GM23248 (cell line): Measurements from ENCODE around the gene MRPL42. TPM values are rescaled to one million over a fixed set of nuclear protein-coding genes. Genes with fewer than 3 reads are reported as not detected.

Source experiments
- DNase-seq: peaks from one replicate; pipeline ENCODE4 v3.0.0-alpha.2; 2015
- H2AFZ ChIP-seq: fragments of 200-600 bp; sonication (generic); 2 replicates; pipeline ENCODE4 v1.6.1; 2016; ENCODE audit warnings: antibody characterized with exemption
- H3F3A ChIP-seq: fragments of 200-600 bp; sonication (generic); 2 replicates; pipeline ENCODE4 v1.6.1; 2016; ENCODE audit warnings: mild to moderate bottlenecking, antibody characterized with exemption, mixed run types; ENCODE audit not compliant: insufficient read depth
- H3K27ac ChIP-seq: fragments of 200-600 bp; sonication (generic); 2 replicates; pipeline ENCODE4 v1.5.1; 2016; ENCODE audit warnings: mild to moderate bottlenecking
- H3K27me3 ChIP-seq: fragments of 200-600 bp; sonication (generic); replicated peaks from 2 replicates; pipeline ENCODE4 v1.6.1; 2016; ENCODE audit warnings: mild to moderate bottlenecking; ENCODE audit not compliant: insufficient read depth
- H3K36me3 ChIP-seq: fragments of 200-600 bp; sonication (generic); 2 replicates; pipeline ENCODE4 v1.6.1; 2016; ENCODE audit warnings: low read depth, mild to moderate bottlenecking
- H3K4me1 ChIP-seq: fragments of 200-600 bp; sonication (generic); 2 replicates; pipeline ENCODE4 v1.6.1; 2016; ENCODE audit warnings: mild to moderate bottlenecking; ENCODE audit not compliant: insufficient read depth
- H3K4me2 ChIP-seq: fragments of 200-600 bp; sonication (generic); one replicate; pipeline ENCODE4 v1.6.1; 2016; ENCODE audit warnings: mild to moderate bottlenecking; ENCODE audit not compliant: unreplicated experiment
- H3K4me3 ChIP-seq: fragments of 200-600 bp; sonication (generic); 2 replicates; pipeline ENCODE4 v1.5.1; 2016; ENCODE audit warnings: mild to moderate bottlenecking
- H3K79me2 ChIP-seq: fragments of 200-600 bp; sonication (generic); 2 replicates; pipeline ENCODE4 v1.6.1; 2016; ENCODE audit warnings: mild to moderate bottlenecking; ENCODE audit not compliant: insufficient read depth
- H3K9ac ChIP-seq: fragments of 200-600 bp; sonication (generic); 2 replicates; pipeline ENCODE4 v1.6.1; 2016; ENCODE audit warnings: mild to moderate bottlenecking
- H3K9me2 ChIP-seq: fragments of 200-600 bp; sonication (generic); 2 replicates; pipeline ENCODE4 v1.6.1; 2016; ENCODE audit warnings: mixed run types, mild to moderate bottlenecking, moderate library complexity; ENCODE audit not compliant: insufficient read depth
- H3K9me3 ChIP-seq: fragments of 200-600 bp; sonication (generic); one replicate; pipeline ENCODE4 v1.6.1; 2017; ENCODE audit warnings: low read depth
- H4K20me1 ChIP-seq: fragments of 200-600 bp; sonication (generic); 2 replicates; pipeline ENCODE4 v1.6.0; 2016; ENCODE audit not compliant: insufficient read depth
- EZH2 ChIP-seq: fragments of 200-600 bp; sonication (generic); IDR thresholded peaks from 2 replicates; pipeline ENCODE4 v1.6.1; 2018; ENCODE audit warnings: antibody characterized with exemption, mild to moderate bottlenecking; ENCODE audit not compliant: insufficient read depth, poor library complexity, severe bottlenecking
- EZH2phosphoT487 ChIP-seq: fragments of 200-600 bp; sonication (generic); IDR thresholded peaks from 2 replicates; pipeline ENCODE4 v1.6.1; 2018; ENCODE audit warnings: antibody characterized with exemption, moderate library complexity, mild to moderate bottlenecking, low read depth; ENCODE audit not compliant: insufficient read depth
- WGBS, 2 experiments: methylation state at CpG; one replicate each; pipeline ENCODE4 v1.1.6; 2015 to 2017; ENCODE audit warnings: low lambda C conversion rate in 2 of 2, low coverage in 1 of 2; ENCODE audit errors: missing lambda C conversion rate in 2 of 2; 5-methylcytosine and 5-hydroxymethylcytosine counted together
- in situ Hi-C: fragments of 300-500 bp; cut with MboI; formaldehyde crosslinking; loops from 2 replicates; pipeline ENCODE4 v1.15.0; 2020
- polyA plus RNA-seq: library from polyadenylated mRNA; unstranded; fragments of >200 nt; fragmentation: Nextera tagmentation; extraction: Ambion mirVana; gene quantifications from 2 replicates; pipeline ENCODE4 v1.2.1, GENCODE V29; 2016
- total RNA-seq: library from RNA; depleted of rRNA; stranded (reverse); fragments of >200 nt; shearing (Covaris generic); gene quantifications from 2 replicates; pipeline ENCODE4 v1.2.3, GENCODE V29; 2014

Gene MRPL42
- total and polyA plus RNA-seq, 2 experiments from 2014 or later, result 75.0 to 87.2 TPM

GRCh38 chr12:93518725-93519124, 51.4 kb downstream of the MRPL42 start:
- Histone ChIP-seq H3K79me2 (no peaks in the 10 kb centered on the region), H3F3A (peaks cover 10% of the 10 kb centered on the region), H3K9me3 (no peaks in the 10 kb centered on the region), H3K27me3 (no peaks in the 10 kb centered on the region), H4K20me1 (no peaks in the 10 kb centered on the region), H3K9me2 (no peaks in the 10 kb centered on the region), H3K4me1 (peaks cover 15% of the 10 kb centered on the region; the same call in 1 of the 2 replicates), H3K4me2 (no peak overlapping the region), H3K9ac (no peak overlapping the region), H3K36me3 (no peaks in the 10 kb centered on the region), H3K4me3 (no peak overlapping the region), H3K27ac (no peak overlapping the region), H2AFZ (no peak overlapping the region)
- peak; percentile 58 for DNase-seq
- 79 to 82% methylated on average over 5 of the region's 5 CpGs for WGBS, 2 experiments
- no peak for TF ChIP-seq EZH2phosphoT487
- TF ChIP-seq EZH2, result no peak
- in situ Hi-C loops, result no loop called here

GRCh38 chr12:93519859-93520258, 52.5 kb downstream of the MRPL42 start:
- H3K27ac ChIP-seq, result no peak overlapping the region
- in situ Hi-C loops, result no loop called here
- TF ChIP-seq EZH2 (no peak), EZH2phosphoT487 (no peak)
- H3K79me2 ChIP-seq, result no peaks in the 10 kb centered on the region
- no peaks in the 10 kb centered on the region for H3K9me3 ChIP-seq
- H3K9me2 ChIP-seq, result no peaks in the 10 kb centered on the region
- H3K4me1 ChIP-seq, result peaks cover 10% of the 10 kb centered on the region; the same call in 1 of the 2 replicates
- no peaks in the 10 kb centered on the region for H3K27me3 ChIP-seq
- no peaks in the 10 kb centered on the region for H3K36me3 ChIP-seq
- no peak overlapping the region for H3K4me3 ChIP-seq
- peaks cover 6% of the 10 kb centered on the region for H3F3A ChIP-seq
- H3K4me2 ChIP-seq, result no peak overlapping the region
- DNase-seq, result no peak
- H3K9ac ChIP-seq, result no peak overlapping the region
- no peak overlapping the region for H2AFZ ChIP-seq
- WGBS, 2 experiments, result 52 to 58% methylated on average over 2 of the region's 2 CpGs
- no peaks in the 10 kb centered on the region for H4K20me1 ChIP-seq

GRCh38 chr12:93520454-93520853, 53.1 kb downstream of the MRPL42 start:
- WGBS, 2 experiments, result 70 to 72% methylated on average over 2 of the region's 2 CpGs
- in situ Hi-C loops, result no loop called here
- H3K27me3 ChIP-seq, result no peaks in the 10 kb centered on the region
- H4K20me1 ChIP-seq, result no peaks in the 10 kb centered on the region
- H3K4me3 ChIP-seq, result no peak overlapping the region
- no peak overlapping the region for H3K9ac ChIP-seq
- H3F3A ChIP-seq, result 0 out of 2 replicates have a peak, but pooled peaks cover under 1% of the 10 kb centered on the region
- H3K27ac ChIP-seq, result no peak overlapping the region
- peaks cover 4% of the 10 kb centered on the region; the same call in 1 of the 2 replicates for H3K4me1 ChIP-seq
- no peaks in the 10 kb centered on the region for H3K9me2 ChIP-seq
- no peak overlapping the region for H2AFZ ChIP-seq
- H3K9me3 ChIP-seq, result no peaks in the 10 kb centered on the region
- TF ChIP-seq EZH2phosphoT487, result no peak
- no peak for TF ChIP-seq EZH2
- no peak for DNase-seq
- no peaks in the 10 kb centered on the region for H3K79me2 ChIP-seq
- H3K4me2 ChIP-seq, result no peak overlapping the region
- H3K36me3 ChIP-seq, result no peaks in the 10 kb centered on the region

GRCh38 chr12:93521225-93522080, 54.1 kb downstream of the MRPL42 start:
- WGBS, 2 experiments, result 54 to 61% methylated on average over 6 of the region's 6 CpGs
- Histone ChIP-seq H3K4me3 (no peak overlapping the region), H3K36me3 (no peaks in the 10 kb centered on the region), H2AFZ (no peak overlapping the region), H3K79me2 (no peaks in the 10 kb centered on the region), H3K9ac (no peak overlapping the region), H3K4me1 (0 out of 2 replicates have a peak, but pooled peaks cover 4% of the 10 kb centered on the region), H3F3A (0 out of 2 replicates have a peak, but pooled peaks cover 2% of the 10 kb centered on the region), H3K27ac (no peak overlapping the region), H3K9me2 (no peaks in the 10 kb centered on the region), H3K4me2 (no peak overlapping the region), H3K9me3 (no peaks in the 10 kb centered on the region), H4K20me1 (no peaks in the 10 kb centered on the region), H3K27me3 (no peaks in the 10 kb centered on the region)
- in situ Hi-C loops, result no loop called here
- no peak for TF ChIP-seq EZH2phosphoT487
- no peak for TF ChIP-seq EZH2
- no peak for DNase-seq
